HG02678 (cell line): ENCODE data around the gene TAF1L.

Source experiments
- ATAC-seq: cut with Tn5 transposase; IDR thresholded peaks from one replicate; pipeline ENCODE4 v1.9.1; 2021; ENCODE audit warnings: mild to moderate bottlenecking, moderate library complexity; ENCODE audit not compliant: unreplicated experiment

Gene TAF1L

GRCh38 chr9:32589083-32589723 is 46.3 kb downstream of the TAF1L start:
- ATAC-seq: peak; percentile 77

GRCh38 chr9:32587901-32588300 is 47.6 kb downstream of the TAF1L start:
- no peak for ATAC-seq

- ATAC-seq: no peak
Observed at GRCh38 chr9:32584784-32585183, 50.7 kb downstream of the TAF1L start.

DNA sequence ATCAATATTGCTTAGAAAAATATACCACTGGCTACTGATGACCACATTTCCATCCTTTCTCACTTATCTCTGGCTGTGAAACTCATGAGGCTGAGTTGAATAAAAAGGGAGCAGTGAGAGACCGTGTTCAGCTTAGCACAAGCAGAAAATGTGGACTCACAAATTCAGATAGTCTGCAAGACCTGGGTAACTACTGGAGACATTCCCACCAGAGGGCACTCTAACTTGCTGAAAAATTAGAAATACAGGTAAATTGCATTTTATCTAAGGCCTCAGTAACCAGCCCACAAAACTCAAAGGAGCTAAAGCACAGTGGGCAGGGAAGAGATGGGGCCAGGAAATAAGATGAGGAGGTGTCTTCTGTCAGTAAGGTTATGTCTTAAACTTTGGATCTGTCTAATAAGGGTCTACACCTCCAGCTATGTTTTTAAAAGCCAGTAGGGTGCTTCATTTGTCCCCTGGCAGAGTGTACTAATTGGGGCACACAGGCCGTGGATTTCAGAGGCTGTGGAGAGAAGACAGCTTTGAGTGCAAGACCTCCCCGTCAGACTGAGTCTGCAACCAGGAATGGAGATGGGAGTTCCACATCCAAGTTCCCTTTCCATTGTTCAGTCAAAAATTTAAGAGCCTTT is 53.8 kb downstream of the TAF1L start:
- no peak for ATAC-seq

DNA sequence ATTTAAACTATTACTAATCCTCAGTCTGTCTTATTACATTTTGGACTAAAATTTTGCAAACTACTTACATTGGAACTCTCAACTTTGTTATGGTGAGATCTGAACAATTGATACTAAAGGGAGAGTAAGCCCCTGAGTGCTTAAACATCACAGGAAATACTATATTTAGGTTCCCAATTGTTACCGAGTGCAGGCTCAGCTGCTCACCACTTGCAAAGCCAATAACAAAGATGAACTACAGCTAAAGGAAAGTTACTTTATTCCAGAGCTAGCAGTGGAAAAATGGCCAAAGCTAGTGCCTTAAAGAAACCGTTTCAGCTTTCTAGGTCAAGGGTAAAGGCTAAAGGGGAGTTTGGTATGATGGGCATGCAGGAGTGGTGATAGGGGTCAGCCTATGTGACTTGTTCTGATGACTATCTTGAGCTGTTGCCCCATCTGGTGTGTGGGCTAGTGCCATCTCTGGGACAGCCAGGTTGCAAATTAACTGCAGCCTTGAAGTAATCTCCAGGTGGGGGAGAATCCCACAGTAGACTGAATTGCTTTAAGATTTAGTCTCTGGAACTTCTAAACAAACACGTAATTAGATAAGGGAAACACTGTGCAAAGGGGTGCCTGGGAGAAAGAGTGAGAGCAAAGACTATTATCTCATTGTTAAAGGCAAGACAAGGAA is 54.7 kb downstream of the TAF1L start:
- no peak for ATAC-seq

DNA sequence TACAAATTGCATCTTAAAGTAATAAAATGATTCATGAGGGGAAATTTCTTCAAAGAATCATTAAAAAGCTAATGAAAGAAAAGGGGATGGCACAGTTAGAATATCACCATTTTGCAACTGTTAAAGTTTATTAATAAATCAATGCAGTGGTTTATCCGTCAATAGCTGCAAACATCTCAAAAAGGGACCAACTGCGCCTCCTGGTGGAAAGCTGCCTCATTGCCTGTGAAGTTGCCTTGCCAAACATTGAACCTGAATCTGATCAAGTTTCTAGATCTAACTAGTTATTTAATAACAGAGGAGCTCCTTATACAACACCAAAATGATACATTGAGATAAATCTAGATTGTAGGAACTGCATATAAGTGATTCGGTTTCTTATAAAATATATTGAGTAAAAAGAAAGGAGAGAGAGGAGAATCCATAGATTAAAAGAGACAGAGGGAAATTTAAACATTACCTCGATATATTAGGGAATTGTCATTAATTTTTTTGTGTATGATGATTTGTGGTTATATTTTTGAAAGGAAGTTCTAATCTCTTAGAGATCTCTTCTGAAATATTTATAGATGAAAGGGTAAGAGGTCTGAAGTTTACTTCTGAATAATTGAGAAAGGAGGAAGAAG is 55.6 kb downstream of the TAF1L start:
- ATAC-seq: peak; percentile 57
